Subcutaneous preadipocyte (primary cell): ENCODE measurements around the gene LIPE. TPM values are rescaled to one million over a fixed set of nuclear protein-coding genes. Genes with fewer than 3 reads are reported as not detected.

ENCODE experiments used
- small RNA-seq: library from RNA; depleted of rRNA; stranded (forward); fragments of <200 nt; gene quantifications from one replicate; pipeline ENCODE3, GENCODE V24; 2012
- total RNA-seq: library from RNA; depleted of rRNA; stranded (reverse); fragments of >200 nt; gene quantifications from 2 replicates; pipeline ENCODE4 v1.2.3, GENCODE V29; 2012

Gene LIPE, protein sequence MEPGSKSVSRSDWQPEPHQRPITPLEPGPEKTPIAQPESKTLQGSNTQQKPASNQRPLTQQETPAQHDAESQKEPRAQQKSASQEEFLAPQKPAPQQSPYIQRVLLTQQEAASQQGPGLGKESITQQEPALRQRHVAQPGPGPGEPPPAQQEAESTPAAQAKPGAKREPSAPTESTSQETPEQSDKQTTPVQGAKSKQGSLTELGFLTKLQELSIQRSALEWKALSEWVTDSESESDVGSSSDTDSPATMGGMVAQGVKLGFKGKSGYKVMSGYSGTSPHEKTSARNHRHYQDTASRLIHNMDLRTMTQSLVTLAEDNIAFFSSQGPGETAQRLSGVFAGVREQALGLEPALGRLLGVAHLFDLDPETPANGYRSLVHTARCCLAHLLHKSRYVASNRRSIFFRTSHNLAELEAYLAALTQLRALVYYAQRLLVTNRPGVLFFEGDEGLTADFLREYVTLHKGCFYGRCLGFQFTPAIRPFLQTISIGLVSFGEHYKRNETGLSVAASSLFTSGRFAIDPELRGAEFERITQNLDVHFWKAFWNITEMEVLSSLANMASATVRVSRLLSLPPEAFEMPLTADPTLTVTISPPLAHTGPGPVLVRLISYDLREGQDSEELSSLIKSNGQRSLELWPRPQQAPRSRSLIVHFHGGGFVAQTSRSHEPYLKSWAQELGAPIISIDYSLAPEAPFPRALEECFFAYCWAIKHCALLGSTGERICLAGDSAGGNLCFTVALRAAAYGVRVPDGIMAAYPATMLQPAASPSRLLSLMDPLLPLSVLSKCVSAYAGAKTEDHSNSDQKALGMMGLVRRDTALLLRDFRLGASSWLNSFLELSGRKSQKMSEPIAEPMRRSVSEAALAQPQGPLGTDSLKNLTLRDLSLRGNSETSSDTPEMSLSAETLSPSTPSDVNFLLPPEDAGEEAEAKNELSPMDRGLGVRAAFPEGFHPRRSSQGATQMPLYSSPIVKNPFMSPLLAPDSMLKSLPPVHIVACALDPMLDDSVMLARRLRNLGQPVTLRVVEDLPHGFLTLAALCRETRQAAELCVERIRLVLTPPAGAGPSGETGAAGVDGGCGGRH
- 4.0 and 15.6 TPM in 2 replicates for total RNA-seq

DNA sequence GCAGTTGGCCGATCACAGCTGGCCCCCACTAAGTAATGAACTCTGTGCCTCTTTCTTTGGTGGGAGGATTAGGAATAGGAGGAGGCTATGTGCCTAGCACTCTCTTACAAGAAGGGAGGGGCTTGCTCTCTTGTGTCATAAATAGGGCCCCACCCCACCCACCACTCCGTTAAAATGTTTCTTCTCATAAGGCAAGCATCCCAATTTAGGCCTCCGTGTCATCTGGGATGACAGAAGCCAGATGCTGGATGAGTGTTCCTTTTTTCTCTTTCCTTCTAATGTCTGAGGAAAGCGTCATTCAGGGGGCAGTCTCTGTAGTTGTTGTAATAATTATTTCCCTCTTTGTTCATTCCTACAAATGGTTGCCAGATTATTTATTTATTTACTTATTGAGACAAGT, at the start of gene LIPE:
TSS of gene LIPE (minus strand) at position 76 of the 400 bp plus-strand sequence. CDS start 239 bp downstream, outside the sequence.

DNA sequence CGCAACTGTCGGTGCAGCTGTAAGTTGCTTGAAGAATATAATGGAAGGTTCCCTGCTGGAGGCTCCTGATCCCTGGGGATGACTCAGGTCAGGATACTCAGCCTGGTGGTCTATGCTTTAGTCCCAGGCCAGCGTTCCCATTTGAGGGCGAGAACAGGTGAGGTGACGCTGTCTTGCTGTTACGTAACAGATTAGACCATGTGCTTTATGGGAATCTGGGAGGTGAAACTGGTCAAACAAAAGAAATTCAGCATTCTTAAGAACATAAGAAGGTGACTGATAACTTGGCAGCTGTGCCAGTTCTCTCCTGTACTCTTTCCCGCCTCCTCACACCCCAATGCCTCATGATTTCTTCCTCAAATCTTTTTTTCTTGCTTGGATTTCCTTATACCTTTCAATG, 15.6 kb upstream of the LIPE start, which contains the start of gene CXCL17:
TSS of gene CXCL17 (minus strand) at position 114 of the 400 bp plus-strand sequence. CDS start 114 bp downstream, outside the sequence.

DNA sequence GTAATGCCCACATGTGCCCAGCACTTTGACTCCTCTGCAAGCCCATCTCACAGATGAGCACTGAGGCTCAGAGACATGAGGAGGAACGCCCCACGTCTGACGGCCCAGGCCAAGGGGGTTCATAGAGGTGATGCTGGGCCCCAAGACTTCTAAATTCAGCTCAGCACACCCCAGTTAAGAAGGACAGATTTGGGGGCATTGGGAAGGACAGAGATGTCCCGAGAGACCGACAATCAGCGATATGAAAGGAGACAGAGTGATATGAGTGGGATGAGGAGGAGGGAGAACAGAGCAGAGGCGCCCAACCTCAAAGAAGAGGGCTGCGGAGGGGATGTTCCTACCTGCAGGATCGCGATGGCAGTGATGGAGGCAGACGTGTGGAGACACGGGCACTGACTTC, 37.3 kb downstream of the LIPE start, which contains the start of gene CNFN:
TSS of gene CNFN (minus strand) at position 399 of the 400 bp plus-strand sequence. CDS start 1,260 bp downstream, outside the sequence.

Small RNA genes within 50 kb of the gene (small RNA-seq; reads per million reads assigned to genes)
- not detected for gene RNU4-60P

Other genes starting within 250 kb of the LIPE start
- gene DEDD2, start 209.7 kb downstream of the LIPE start, total RNA-seq: 11.8 and 17.6 TPM in 2 replicates
- 14.7 and 19.4 TPM in 2 replicates for gene ZNF526, start 207.1 kb downstream of the LIPE start, total RNA-seq
- 15.4 and 24.6 TPM in 2 replicates for gene GSK3A, start 184.8 kb downstream of the LIPE start, total RNA-seq
- 20.2 and 34.0 TPM in 2 replicates for gene ERF, start 172.3 kb downstream of the LIPE start, total RNA-seq
- gene CIC, start 158.1 kb downstream of the LIPE start, total RNA-seq: 18.4 and 20.1 TPM in 2 replicates
- under 0.01 and 0.20 TPM in 2 replicates for gene PRR19, start 125.3 kb downstream of the LIPE start, total RNA-seq
- gene PAFAH1B3, start 124.8 kb downstream of the LIPE start, total RNA-seq: 9.6 and 11.9 TPM in 2 replicates
- 0.98 TPM in 1 of 2 replicates, not detected in the other for gene TMEM145, start 114.1 kb downstream of the LIPE start, total RNA-seq
- 18.4 and 21.5 TPM in 2 replicates for gene MEGF8, start 101.8 kb downstream of the LIPE start, total RNA-seq
- gene CNFN, start 37.1 kb downstream of the LIPE start, total RNA-seq: 0.37 TPM in 1 of 2 replicates, not detected in the other
- gene CXCL17, start 15.6 kb upstream of the LIPE start, total RNA-seq: not detected in 2 replicates
- gene CEACAM1, start 101.1 kb upstream of the LIPE start, total RNA-seq: not detected in 2 replicates
- gene CEACAM8, start 167.5 kb upstream of the LIPE start, total RNA-seq: not detected in 2 replicates